Smooth muscle cell (in vitro differentiated cells): Measurements from ENCODE around the gene SUMO2. TPM values are rescaled to one million over a fixed set of nuclear protein-coding genes. Genes with fewer than 3 reads are reported as not detected.

Experiments used
- DNase-seq: peaks from one replicate; lab custom pipeline; 2025; ENCODE audit not compliant: unreplicated experiment; lab: John Stamatoyannopoulos, UW
- H2AFZ ChIP-seq: fragments of 200-600 bp; sonication (generic); 2 replicates; pipeline ENCODE4 v1.6.0; 2016; ENCODE audit warnings: antibody characterized with exemption, low read depth, mild to moderate bottlenecking
- H3F3A ChIP-seq: fragments of 200-600 bp; sonication (generic); 2 replicates; pipeline ENCODE4 v1.6.0; 2017; ENCODE audit warnings: antibody characterized with exemption, low read depth
- H3K27ac ChIP-seq: fragments of 200-600 bp; sonication (generic); 2 replicates; pipeline ENCODE4 v1.5.1; 2016; ENCODE audit warnings: low read depth, mild to moderate bottlenecking
- H3K27me3 ChIP-seq: fragments of 200-600 bp; sonication (generic); 2 replicates; pipeline ENCODE4 v1.6.1; 2016; ENCODE audit warnings: low read depth, mild to moderate bottlenecking
- H3K36me3 ChIP-seq: fragments of 200-600 bp; sonication (generic); 2 replicates; pipeline ENCODE4 v1.5.1; 2016; ENCODE audit warnings: low read depth
- H3K4me1 ChIP-seq: fragments of 200-600 bp; sonication (generic); 2 replicates; pipeline ENCODE4 v1.5.1; 2016; ENCODE audit warnings: low read depth
- H3K4me2 ChIP-seq: fragments of 200-600 bp; sonication (generic); 2 replicates; pipeline ENCODE4 v1.6.0; 2016; ENCODE audit warnings: mild to moderate bottlenecking
- H3K4me3 ChIP-seq: fragments of 200-600 bp; sonication (generic); 2 replicates; pipeline ENCODE4 v1.5.1; 2016; ENCODE audit warnings: mild to moderate bottlenecking
- H3K79me2 ChIP-seq: fragments of 200-600 bp; sonication (generic); 2 replicates; pipeline ENCODE4 v1.6.0; 2016; ENCODE audit warnings: low read depth, mild to moderate bottlenecking
- H3K9ac ChIP-seq: fragments of 200-600 bp; sonication (generic); 2 replicates; pipeline ENCODE4 v1.6.0; 2016; ENCODE audit warnings: low read depth
- H3K9me3 ChIP-seq: fragments of 200-600 bp; sonication (generic); replicated peaks from 2 replicates; pipeline ENCODE4 v1.5.1; 2016; ENCODE audit warnings: low read depth
- H4K20me1 ChIP-seq: fragments of 200-600 bp; sonication (generic); 2 replicates; pipeline ENCODE4 v1.6.0; 2016; ENCODE audit warnings: low read depth
- WGBS: methylation state at CpG from one replicate; pipeline ENCODE4 v1.1.7; 2016; ENCODE audit warnings: low lambda C conversion rate; 5-methylcytosine and 5-hydroxymethylcytosine counted together
- polyA plus RNA-seq: library from polyadenylated mRNA; unstranded; fragments of >200 nt; fragmentation: Nextera tagmentation; extraction: Ambion mirVana; gene quantifications from 2 replicates; pipeline ENCODE4 v1.2.1, GENCODE V29; 2016
- total RNA-seq: library from RNA; depleted of rRNA; stranded (reverse); fragments of >200 nt; gene quantifications from 2 replicates; pipeline ENCODE4 v1.2.3, GENCODE V29; 2014
- TF ChIP-seq, protein P1 (sequence below): fragments of 200-600 bp; sonication (generic); IDR thresholded peaks from 2 replicates; pipeline ENCODE4 v1.5.1; 2017; ENCODE audit warnings: borderline replicate concordance, mild to moderate bottlenecking, antibody characterized with exemption; ENCODE audit not compliant: insufficient read depth, poor library complexity, severe bottlenecking

Gene SUMO2
- total RNA-seq, result 104 and 111 TPM in 2 replicates
- 416 and 419 TPM in 2 replicates for polyA plus RNA-seq

DNA sequence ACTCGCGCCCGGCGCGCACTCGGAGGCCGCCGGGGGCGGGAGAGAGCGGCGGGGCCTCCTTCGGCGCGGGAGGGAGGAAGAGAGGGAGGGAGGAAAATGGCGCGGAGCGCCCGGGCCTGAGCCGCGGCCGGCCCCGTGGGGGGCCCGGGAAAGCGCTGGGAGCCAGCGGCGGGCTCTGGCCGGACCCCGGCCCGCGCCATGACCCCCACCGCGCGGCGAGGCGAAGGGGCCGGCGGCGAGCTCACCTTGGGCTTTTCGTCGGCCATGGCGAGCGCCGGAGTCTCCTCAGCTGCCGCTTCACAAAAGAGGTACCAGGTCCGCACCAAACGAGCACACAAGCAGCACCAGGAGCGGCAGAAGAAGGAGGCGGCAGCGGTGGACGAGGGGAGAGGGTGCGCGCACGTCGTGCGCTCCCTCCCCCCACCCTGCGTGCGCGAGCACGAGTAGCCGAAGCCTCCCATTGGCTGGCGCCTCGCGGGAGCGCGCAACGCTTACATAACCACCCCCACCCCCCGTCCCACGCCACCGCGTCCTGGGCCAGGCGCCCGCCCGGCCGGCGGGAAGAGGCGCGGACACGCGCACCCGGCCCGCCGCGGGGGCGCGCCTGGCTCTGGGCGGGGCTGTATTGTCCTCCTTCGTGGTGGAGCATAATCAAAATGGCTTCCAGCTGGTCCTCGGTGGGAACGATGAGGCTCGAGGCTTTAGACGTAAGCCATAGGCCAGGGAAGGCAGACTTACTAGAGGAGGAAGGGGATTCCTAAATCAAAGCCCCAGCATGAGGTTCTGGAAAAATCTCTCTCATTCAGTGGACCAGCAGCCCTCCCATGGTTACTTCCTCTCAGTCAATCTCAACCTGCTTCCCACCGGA is at the start of gene SUMO2:
TSS of gene SUMO2 (minus strand) at position 391 of the 868 bp plus-strand sequence. CDS start at position 266, 125 bp downstream.
- H3F3A ChIP-seq, result no peaks in the 10 kb centered on the region
- WGBS, result 2% methylated on average over 43 of the region's 92 CpGs
- peak within 1 kb of the TSS; percentile 98 for H3K9ac ChIP-seq
- no peaks in the 10 kb centered on the region for H3K27me3 ChIP-seq
- peak within 1 kb of the TSS; percentile 81 for H2AFZ ChIP-seq
- TF ChIP-seq, protein P1, sequence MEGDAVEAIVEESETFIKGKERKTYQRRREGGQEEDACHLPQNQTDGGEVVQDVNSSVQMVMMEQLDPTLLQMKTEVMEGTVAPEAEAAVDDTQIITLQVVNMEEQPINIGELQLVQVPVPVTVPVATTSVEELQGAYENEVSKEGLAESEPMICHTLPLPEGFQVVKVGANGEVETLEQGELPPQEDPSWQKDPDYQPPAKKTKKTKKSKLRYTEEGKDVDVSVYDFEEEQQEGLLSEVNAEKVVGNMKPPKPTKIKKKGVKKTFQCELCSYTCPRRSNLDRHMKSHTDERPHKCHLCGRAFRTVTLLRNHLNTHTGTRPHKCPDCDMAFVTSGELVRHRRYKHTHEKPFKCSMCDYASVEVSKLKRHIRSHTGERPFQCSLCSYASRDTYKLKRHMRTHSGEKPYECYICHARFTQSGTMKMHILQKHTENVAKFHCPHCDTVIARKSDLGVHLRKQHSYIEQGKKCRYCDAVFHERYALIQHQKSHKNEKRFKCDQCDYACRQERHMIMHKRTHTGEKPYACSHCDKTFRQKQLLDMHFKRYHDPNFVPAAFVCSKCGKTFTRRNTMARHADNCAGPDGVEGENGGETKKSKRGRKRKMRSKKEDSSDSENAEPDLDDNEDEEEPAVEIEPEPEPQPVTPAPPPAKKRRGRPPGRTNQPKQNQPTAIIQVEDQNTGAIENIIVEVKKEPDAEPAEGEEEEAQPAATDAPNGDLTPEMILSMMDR, result no peak
- peak within 1 kb of the TSS; percentile 98 for H3K27ac ChIP-seq
- no peaks in the 10 kb centered on the region for H3K9me3 ChIP-seq
- DNase-seq, result peak; percentile 84
- peaks cover 46% of the 10 kb centered on the region for H3K79me2 ChIP-seq
- peaks cover 10% of the 10 kb centered on the region for H3K4me1 ChIP-seq
- peaks cover 45% of the 10 kb centered on the region for H4K20me1 ChIP-seq
- peak within 1 kb of the TSS; percentile 87 for H3K4me2 ChIP-seq
- no peaks in the 10 kb centered on the region for H3K36me3 ChIP-seq
- peak within 1 kb of the TSS; percentile 89 for H3K4me3 ChIP-seq

DNA sequence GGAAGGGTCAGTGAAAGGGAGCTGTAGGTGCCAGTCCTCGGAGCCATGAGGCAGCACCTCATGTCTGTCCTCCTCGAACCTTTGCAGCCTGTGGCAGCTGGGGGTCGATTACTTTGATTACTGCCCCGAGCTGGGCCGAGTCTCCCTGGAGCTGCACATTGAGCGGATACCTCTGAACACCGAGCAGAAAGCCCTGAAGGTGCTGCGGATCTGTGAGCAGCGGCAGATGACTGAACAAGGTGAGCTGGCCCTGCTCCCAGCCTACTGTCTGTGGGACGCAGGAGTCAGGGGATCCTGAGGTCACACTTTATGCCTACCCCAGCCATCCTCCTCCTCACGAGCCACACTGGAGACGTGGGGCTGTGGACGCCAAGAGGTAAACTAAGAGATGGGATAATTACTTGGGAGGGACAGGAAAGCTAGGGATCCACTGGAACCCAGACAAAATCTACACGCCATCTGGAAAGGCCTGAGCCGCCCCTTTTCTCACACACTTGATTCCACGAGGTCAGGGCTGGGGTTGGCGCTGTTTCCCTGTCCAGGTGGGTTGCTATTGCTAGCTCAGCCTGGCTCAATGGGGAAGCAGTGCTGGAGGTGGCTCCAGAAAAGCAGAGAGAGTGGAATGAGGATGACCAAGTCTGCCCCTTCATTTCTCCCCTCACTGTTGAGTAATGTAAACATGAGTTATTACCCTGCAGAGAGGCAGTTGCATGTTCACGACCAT is 49.1 kb upstream of the SUMO2 start:
- TF ChIP-seq, protein P1, result no peak
- H2AFZ ChIP-seq, result no peak overlapping the region
- H3F3A ChIP-seq, result peaks cover 1% of the 10 kb centered on the region
- no peaks in the 10 kb centered on the region for H3K4me1 ChIP-seq
- no peak for DNase-seq
- H4K20me1 ChIP-seq, result no peaks in the 10 kb centered on the region
- no peak overlapping the region for H3K4me3 ChIP-seq
- H3K4me2 ChIP-seq, result no peak overlapping the region
- no peaks in the 10 kb centered on the region for H3K36me3 ChIP-seq
- no peak overlapping the region for H3K9ac ChIP-seq
- no peaks in the 10 kb centered on the region for H3K9me3 ChIP-seq
- H3K79me2 ChIP-seq, result no peaks in the 10 kb centered on the region
- 98% methylated on average over 18 of the region's 18 CpGs for WGBS
- no peak overlapping the region for H3K27ac ChIP-seq
- H3K27me3 ChIP-seq, result no peaks in the 10 kb centered on the region

DNA sequence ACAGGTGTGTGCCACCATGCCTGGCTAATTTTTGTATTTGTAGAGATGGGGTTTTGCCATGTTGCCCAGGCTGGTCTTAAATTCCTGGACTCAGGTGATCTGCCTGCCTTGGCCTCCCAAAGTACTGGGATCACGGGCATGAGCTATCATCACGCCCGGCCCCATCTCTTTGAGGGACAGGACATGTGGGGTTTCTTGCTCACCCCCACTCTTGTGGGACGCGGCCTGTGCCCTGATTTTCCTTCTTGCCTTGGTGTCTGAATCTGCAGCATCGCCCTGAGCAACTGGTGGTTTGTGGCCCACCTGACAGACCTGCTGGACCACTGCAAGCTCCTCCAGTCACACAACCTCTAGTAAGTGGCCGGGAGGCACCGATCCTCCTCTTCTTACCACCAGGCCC is 48.3 kb upstream of the SUMO2 start:
- no peak for DNase-seq
- Histone ChIP-seq H2AFZ (no peak overlapping the region), H3K4me2 (no peak overlapping the region), H3K36me3 (no peaks in the 10 kb centered on the region), H4K20me1 (no peaks in the 10 kb centered on the region), H3K9me3 (no peaks in the 10 kb centered on the region), H3K79me2 (no peaks in the 10 kb centered on the region), H3K27ac (no peak overlapping the region), H3K4me3 (no peak overlapping the region), H3K9ac (no peak overlapping the region), H3K27me3 (no peaks in the 10 kb centered on the region), H3K4me1 (no peaks in the 10 kb centered on the region), H3F3A (no peaks in the 10 kb centered on the region)
- TF ChIP-seq, protein P1, result no peak
- 92% methylated on average over 8 of the region's 8 CpGs for WGBS
